OCI-LY7 (cell line): ENCODE data around the gene AEBP2.

Experiments
- EZH2phosphoT487 ChIP-seq: fragments of 200-600 bp; sonication (generic); IDR thresholded peaks from 2 replicates; pipeline ENCODE4 v1.6.1; 2018; ENCODE audit warnings: low read depth, borderline replicate concordance, mild to moderate bottlenecking, mixed run types, antibody characterized with exemption, low read length, moderate library complexity, mixed read lengths
- TF ChIP-seq, protein P1 (sequence below): fragments of 200-600 bp; sonication (generic); conservative IDR thresholded peaks from 2 replicates; pipeline ENCODE4 v1.5.1; 2014; ENCODE audit warnings: mild to moderate bottlenecking, antibody characterized with exemption, low read length, moderate library complexity, mixed read lengths

DNA sequence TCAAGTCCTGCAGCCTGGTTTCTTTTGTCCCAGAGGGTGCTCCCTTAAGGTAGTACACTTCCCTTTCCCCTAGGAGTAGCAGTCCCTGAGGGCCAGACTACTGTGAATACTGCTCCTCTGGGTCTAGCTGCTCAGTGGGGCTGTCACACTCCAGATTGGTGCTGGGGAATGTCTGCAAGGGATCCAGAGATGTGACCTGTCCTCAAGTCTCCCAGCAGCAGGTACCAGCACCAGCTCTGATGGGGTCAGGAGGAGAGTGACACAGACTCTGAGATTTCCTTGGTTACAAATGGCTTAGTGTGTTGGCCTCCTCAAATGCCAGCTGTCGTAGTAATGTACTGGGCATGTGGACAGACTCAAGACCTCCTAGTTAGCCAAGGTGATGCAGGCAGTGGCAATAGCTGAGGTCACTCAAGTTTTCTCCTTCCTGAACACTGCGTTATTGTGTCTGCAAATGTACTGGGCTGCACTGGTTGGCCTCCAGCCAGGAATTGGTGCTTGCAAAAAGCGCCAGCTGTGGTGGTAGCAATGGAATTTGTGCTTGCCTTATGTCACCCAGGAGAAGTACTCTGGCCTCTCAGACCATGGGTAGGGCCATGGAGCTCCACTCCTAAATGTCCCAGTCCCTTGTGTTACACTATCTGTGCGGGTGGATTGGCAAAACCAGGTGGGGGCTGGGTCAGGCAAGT, 36.4 kb upstream of the AEBP2 start:
- TF ChIP-seq, protein P1, sequence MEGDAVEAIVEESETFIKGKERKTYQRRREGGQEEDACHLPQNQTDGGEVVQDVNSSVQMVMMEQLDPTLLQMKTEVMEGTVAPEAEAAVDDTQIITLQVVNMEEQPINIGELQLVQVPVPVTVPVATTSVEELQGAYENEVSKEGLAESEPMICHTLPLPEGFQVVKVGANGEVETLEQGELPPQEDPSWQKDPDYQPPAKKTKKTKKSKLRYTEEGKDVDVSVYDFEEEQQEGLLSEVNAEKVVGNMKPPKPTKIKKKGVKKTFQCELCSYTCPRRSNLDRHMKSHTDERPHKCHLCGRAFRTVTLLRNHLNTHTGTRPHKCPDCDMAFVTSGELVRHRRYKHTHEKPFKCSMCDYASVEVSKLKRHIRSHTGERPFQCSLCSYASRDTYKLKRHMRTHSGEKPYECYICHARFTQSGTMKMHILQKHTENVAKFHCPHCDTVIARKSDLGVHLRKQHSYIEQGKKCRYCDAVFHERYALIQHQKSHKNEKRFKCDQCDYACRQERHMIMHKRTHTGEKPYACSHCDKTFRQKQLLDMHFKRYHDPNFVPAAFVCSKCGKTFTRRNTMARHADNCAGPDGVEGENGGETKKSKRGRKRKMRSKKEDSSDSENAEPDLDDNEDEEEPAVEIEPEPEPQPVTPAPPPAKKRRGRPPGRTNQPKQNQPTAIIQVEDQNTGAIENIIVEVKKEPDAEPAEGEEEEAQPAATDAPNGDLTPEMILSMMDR, result no peak
- TF ChIP-seq EZH2phosphoT487, result no peak
